Limb (tissue), 2 donors: Measurements from ENCODE around the gene ORC4.

Source experiments
- DNase-seq, 2 donors: peaks; one replicate each; pipeline ENCODE4 v3.0.0-alpha.2; 2016; ENCODE audit errors: extremely low spot score in 2 of 2

Gene ORC4

DNA sequence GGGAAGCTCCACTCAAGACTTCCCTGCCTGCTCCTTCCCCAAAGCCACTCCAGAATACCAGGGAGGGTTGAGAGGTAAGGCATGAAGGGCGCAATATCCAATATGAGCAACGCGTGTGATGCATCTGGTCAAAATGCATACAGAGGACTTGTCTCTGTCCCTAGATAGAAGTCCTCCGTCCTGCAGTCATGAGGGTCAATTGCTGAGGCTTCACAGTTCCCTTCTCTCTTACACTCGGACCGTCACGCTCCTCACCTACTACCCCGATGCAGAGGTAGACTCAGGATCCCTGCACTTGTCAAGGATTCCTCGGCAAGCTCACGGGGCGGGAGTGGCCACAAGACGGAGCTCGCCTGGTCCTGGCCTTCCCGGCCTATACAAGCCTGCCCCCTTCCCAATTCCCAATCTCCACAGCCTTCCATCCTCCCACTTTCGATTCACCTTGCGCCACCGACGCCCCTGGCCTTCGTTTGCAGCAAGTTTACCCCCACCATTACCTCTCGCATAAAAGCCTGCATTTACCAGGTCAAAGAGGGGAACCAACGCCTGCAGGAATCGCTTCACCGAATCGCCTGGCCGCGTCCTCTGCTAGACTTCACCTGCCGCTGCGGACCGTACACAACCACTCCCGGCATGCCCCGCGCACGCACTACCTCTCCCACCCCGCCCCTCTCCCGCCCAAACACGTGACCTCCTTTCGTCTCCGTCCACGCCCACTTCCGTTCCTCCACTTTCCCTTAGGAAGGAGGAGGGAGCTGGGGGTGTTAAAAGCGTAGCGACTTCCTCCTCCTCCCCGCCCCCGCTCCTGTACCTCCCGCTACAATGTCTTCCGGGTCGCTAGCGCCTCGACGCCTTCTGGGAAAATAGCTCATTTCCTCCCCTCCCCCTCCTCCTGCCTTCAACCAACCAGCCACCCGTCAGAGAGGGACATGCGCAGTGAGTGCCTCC is at the start of gene ORC4:
ORC4 (minus strand) TSS at position 627 of the 948 bp plus-strand sequence. CDS start 44,779 bp downstream, outside the sequence.
- DNase-seq, result peak; percentile 97 to 100

DNA sequence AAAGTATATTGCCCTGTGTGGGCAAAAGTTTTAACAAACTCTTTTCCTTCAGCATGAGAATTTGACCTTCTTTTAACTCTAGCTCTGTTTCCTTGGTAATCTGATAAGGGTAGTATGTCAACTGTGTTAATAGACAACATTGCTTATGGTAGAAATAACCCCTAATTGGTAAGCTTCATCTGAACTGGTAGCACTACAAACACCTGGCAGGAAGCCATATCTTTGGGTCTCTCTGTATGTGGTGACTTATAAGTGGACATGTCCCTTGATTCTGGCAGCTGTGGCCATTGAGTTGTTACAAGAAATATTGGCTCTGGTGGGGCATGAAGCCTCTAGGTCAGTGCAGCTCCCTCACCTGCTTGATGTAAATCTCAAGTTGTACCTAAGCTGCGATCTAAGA is 47.3 kb upstream of the ORC4 start:
- no peak for DNase-seq

DNA sequence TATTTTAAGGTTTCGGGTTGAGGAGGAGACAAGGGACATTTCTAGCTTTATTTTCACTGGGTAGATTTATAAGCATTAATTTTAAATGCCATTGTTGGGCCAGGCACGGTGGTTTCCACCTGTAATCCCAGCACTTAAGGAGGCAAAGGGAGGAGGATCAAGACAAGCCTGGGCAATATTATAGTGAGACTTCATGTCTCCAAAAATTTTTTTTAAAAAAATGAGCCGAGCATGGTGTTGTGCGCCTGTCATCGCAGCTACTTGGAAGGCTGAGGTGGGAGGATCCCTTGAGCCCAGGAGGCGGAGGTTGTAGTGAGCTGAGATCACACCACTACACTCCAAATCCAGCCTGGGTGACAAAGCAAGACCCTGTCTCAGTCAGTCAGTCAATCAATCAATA is 45.4 kb upstream of the ORC4 start:
- DNase-seq, result no peak

DNA sequence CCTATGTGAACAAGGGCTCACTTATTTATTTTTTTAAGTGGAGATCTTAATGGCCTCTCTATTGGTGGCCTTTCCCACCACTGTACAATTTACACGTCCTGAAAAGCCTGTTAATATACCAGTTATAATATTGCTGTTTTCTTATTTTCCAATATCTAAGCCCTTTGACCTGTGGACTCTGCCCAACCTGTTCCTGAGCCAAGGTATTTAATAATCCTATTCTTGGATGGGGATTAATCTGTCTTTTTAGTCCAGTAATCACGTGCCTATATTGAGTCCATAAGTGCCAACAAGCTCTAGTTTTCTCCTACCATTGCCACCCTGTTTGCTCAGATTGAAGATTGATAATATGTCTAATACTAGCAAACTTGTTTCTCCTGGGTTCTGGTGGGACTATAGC is 43.1 kb upstream of the ORC4 start:
- DNase-seq, result no peak

DNA sequence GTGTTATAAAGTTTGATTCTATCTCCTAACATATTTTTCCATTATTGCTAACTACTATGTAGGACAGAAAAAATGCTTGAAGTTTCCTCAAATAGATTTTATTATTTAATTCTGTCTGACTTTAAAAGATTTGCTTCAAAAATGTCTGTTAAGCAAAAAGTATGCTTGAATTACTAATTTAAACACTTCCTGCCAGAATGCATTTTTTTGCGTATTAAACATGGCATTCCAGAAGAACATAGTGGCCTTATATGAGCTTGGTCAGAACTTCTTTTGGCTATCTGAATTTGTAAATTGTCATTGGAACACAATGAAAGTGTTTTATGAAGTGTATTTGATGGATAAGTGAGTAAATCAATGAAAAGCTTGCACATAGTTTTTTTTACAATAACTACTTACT is 38.1 kb upstream of the ORC4 start:
- DNase-seq, result no peak

DNA sequence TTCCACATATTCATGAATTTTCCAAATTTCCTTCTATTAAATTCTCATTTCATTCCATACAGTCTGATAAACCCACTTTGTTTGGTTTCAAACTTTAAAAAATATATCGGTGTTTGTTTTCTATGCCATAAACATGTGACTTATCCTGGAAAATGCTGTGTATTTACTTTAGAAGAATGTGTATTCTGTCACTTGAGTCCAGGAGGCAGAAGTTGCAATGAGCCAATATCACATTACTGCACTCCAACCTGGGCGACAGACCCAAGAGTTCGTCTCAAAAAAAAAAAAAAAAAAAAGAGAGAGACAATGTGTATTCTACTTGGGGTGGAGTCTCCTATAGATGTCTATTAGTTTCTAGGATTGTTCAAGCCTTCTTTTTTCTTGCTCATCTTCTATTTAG is 32.1 kb upstream of the ORC4 start:
- no peak for DNase-seq

DNA sequence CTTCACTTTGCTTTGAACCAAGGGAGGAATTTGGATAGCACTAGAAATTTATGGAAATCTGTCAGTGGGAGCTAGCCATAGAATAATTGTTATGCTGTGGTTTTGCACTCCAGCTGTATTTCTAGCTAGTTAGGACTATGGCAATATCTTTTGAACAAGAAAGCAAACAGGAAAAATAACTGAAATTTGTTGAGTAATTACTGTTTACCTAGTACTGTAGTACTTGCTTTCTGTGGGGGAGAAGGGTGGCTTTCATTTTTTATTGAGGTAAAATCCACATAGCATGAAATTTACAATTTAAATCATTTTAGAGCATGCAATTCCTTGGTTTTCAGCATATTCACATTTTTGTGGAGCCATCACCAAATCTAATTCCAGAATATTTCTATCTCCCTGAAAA is 28.7 kb upstream of the ORC4 start:
- DNase-seq, result no peak

DNA sequence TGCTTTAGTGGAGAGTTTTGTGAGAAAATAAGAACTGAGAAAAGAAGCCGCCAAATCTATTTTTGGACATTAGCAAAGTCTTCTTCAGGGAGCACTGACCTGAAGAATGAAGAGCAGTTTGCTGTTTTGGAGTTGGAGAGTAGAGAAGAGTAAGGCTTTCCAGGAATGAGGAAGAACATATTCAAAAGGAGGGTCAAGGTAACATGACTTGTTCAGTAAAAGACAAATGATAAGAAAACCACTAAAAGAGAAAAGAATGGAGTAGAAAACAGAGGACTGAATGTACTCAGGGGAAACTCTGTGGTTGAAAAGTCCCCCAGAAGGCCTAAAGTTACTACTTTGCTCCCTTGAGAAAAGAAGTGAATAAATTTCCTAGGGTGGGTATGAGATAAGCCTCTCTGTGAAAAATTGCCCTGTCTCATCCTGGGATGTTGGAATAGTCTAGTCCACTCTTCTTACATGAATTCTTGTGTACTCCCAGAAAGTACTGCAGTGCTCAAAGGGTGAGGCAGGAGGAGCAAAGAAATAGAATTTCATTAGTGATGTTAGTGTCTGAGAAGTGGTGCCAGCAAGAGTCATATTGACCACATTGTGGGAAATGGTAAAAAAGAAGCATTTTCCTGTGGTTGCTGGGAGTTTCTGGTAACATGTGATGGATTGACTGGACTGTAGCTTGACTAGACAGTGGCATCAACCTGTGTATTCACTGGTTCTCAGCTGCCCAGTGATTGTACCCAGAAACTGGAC is 28.1 kb upstream of the ORC4 start:
- no peak for DNase-seq

DNA sequence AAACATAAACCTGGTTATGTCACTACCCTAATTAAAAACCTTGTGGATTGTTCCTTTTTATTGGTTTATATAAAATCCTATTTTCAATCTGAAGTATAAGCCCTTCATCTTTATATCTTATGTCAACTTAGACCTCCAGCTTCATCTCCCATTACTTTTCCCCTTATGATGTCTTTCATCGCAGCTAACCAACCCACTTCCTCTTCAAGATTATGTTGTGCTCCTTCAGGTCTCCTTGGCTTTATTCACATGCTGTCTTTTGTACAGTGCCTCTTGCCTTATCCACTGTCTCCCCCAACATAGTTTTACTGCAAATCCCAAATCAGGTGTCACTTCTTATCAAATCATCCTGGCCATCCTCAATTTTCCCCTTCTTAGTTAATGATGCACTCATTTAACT is 26.3 kb upstream of the ORC4 start:
- no peak for DNase-seq

DNA sequence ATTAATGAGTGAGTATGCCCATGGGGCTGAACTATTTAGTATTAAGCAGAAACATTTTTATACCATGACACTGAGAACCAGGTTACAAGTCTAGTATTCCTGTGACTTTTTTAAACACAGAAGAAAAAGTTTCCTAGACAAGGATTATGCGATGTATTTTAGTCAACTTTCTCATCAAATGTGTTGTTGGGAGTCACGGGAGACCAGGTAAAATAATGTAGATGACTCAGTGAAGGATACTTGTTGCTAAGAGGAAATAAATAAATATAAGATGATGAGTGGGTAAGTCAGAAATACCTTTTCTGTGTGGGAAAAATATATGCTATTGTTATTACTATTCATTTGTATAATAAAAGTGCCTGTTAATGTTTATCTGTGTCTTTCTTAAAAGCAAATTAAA is 23.8 kb upstream of the ORC4 start:
- DNase-seq, result no peak

DNA sequence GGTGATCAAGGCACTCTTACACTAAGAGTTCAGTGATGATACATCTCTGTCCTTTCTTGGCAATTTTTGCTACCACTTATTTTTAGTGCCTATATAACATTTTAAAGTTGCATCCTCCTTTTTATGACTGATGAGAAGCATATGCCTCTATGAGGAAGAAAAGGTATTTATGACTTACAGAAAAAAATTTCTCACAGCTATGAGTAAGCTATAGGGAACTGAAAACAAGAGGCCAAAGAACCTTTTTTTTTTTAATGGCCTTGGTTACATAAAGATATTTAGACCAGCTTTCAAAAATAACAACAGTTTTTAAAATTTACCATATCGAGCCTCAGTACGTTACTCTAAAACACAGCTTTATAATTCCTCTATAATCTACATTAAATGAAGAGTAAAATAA is 21.7 kb upstream of the ORC4 start:
- no peak for DNase-seq

DNA sequence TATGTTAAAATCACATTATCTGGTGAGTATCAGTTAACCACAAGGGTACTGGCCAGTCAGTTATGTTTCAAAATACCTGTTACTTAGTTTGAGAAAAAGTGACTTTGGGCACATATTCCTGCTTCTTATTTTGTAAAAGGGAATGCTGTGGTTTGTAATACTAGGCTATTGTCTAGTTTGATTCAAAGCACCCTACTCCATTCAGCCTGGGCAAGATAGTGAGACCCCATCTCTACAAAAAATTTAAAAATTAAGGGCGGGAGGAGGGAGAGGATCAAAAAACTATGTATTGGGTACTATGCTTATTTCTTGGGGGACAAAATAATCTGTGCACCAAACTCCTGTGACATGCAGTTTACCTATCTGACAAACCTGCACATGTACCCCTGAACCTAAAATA is 19.2 kb upstream of the ORC4 start:
- DNase-seq, result no peak

DNA sequence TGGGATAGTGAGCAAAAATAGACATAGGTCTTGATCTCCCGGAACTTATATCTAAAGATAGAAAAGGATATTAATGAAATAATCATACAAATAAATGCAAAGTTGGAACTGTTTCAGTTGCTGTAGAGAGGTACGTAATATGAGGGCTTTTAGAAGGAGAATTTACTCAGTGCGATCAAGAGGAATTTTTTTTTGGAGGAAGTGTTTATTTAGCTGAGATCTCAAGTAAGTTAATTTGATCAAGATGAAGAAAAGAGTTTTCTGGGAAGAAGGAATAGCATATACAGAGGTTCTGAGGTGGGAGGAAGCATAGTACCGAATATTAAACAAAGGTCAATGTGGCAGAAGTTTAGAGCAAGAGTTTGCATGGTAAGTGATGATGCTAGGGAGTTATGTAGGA is 11.7 kb upstream of the ORC4 start:
- DNase-seq, result no peak

DNA sequence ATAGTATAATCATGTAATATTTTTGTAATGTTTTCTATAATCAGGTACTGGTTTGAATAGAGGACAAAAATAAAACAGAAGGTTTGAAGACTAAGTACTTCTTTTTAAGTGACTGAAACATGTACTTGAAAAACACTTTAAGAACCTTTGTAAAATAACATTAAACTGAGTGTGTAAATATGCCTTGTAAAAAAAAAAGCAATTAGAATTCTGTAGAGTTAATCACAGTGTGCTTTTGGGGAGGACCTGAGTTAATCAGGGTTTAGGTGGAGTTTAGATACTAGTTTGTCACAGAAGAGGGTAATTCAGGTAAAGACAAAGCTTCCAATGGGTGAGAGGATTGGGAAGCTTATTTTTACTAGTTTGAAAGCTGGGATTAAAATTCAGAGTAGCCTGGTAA is 10.6 kb upstream of the ORC4 start:
- no peak for DNase-seq

DNA sequence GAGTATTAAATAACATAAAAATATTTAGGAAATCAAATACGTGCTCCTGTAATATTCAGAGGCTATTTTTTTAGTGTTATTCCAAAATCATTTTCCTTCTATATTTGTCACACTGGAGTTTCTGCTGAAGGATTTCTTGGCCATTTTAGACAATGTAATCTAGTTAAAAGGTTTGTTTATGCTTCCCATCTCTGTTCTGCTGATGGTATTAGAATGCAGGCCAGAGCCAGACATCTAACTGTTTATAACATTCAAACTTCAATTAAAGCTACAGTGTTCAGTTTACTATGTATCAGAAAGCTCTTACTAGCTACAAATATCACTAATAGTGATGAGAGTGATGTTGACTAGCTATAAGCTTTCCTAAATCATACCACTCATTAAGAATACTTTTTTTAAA is 8.2 kb upstream of the ORC4 start:
- no peak for DNase-seq

DNA sequence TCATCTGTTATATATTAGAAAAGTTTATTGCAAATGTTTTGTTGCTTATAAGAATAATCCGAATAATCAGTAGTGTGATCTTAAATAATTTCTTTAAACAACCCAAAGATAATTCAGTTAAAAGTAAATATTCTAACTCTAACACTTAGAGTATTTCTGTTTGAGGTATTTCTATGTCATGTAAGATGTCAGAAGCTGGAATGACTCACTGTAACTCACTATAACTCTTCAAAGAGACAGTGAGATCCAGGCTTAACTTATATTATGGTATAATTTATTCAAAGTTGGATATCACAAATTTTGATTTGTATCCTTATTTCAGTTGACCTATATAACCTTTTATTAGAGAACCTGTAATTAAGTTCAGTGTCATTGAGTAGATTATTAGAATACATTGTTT is 7.3 kb upstream of the ORC4 start:
- DNase-seq, result no peak

DNA sequence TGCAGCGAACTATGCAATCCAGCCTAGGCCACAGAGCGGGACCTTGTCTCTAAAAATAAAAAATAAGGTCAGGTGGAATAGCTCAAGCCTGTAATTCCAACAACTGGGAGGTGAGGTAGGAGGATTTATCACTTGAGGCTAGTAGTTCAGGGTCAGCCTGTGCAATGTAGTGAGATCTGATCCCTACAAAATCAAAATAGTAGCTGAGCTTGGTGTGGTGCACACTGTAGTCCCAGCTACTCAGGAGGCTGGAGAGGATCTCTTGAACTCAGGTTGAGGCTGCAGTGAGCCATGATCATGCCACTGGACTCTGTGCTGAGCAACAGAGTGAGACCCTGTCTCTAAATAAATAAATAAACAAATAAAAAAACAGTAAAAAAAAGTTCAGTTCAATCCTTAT is 6.0 kb upstream of the ORC4 start:
- no peak for DNase-seq

DNA sequence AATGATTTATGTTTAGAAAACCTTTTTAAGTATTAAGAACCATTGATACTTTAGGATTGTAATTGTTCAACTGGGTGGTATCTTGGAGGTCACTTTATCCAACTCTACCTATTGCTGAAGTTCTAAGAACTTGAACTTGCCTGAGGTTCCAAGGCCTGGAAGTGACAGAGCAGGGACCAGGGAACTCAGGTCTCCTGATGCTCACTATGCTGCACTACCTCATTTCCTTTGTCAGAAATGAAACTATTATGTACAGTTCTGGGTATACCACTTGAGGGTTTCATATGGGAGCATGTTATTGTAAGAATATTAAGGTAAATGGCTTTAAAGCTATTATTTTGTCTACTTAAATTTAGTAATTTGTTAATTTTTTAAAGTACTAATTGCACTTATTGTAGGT is 3.3 kb upstream of the ORC4 start:
- no peak for DNase-seq

DNA sequence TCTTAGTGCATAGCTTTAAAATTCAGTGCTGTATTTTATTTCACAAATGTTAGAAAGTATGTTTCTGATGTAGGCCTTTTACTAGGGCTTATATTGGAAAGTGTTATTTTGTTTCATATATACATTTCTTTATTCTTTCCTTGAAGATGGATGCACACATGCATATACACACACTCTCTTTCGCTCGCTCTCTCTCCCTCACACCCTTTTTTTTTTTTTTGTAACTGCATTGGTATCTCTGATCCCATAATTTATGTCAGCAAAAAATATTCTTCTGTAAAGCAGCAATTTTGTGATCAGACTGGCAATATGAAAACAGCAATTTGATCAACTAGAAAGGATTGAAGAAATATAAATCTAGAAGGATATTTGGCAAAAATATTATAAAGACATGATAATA is 2.3 kb upstream of the ORC4 start:
- DNase-seq, result no peak

DNA sequence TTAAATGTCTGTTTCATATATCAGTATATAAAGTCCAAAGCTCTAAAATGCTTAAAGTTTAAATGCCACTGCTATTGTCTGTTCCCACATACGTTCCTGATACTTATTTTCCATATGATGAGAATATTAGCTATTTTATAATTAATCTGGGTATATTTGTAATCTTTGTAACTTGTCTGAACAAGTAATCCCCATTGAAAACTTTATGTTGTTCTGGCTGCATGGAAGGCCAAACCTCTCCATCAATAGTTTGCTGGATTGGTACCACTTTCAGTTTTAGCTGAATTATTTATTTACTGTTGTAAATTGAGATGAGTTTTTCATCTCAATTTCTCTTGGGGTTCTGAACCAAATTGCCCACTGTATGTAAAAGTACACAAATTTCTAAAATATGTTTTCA is 1.8 kb upstream of the ORC4 start:
- no peak for DNase-seq

DNA sequence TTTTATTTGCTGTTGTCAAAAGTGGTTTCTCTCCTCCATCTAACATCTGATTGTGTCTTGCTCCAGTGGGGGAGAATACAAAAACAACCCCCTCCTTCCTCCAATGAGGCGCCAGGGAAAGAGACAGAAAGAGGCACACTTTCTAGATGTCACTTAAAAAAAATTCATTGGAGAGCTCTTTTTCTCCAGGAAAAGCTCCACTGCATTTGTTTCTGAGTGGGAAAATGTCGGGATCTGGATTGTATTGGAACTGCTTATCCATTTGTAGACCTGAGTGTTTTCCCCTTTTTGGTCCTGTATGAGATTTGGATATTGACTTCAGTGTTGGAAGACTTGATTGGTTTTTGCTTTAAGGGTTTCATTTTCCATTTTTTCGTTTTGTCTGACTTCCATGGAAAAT is 1.3 kb upstream of the ORC4 start:
- peak in 1 of 2 donors; percentile 5 for DNase-seq

DNA sequence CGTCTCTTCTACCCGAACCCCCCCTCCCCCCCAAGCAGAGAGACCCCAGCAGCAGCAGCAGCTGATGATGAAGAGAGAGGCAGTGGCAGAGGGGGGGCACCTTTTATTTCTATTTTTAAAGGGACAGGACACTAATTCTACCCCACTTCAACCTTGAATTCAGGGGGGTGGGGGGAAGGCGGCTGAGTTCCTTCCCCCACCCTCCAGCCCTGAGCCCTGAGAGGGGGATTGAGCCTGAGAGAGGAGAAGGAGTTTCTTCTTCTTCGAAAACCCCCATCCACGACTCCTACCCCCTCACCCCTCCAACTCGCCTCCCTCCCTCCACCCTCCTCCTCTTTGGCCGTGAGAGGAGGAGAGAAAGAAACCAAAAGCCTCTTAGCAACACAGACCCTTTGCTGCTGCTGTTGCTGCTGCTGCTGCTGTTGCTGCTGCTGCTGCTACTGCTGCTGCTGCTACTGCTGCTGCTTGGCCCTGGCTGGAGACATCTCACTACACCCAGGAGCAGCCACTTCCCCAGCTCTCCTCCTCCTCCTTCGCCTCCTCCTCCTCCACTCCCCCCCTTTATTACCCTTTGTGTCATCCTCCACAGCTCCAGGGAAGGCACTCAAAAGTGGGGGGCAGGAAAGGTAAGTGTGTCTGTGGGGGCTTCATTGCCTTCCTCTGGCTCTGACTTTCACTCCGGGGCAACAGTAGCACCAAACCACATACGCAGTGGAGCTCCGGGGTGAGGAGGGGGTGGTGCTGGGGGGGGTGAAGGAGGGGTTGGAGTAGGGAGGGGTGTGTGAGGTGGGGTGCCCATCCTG is 723 bp upstream of the ORC4 start, which contains the start of gene MBD5:
MBD5 (plus strand) TSS at position 33 of the 803 bp plus-strand sequence.
- DNase-seq, result peak in 1 of 2 donors; percentile 71
